Endothelial cell (in vitro differentiated cells): ENCODE results near the gene HBS1L. TPM values are rescaled to one million over a fixed set of nuclear protein-coding genes. Genes with fewer than 3 reads are reported as not detected.

Experiments
- DNase-seq: peaks from one replicate; pipeline ENCODE4 v3.0.0; 2021; ENCODE audit warnings: low spot score
- H3K27ac Mint-ChIP-seq: one replicate; pipeline ENCODE4 v1.8.0; 2021; ENCODE audit warnings: mixed read lengths, inconsistent platforms; ENCODE audit not compliant: unreplicated experiment
- H3K27me3 Mint-ChIP-seq: one replicate; pipeline ENCODE4 v1.8.0; 2021; ENCODE audit warnings: mild to moderate bottlenecking, moderate library complexity, mixed read lengths, inconsistent platforms; ENCODE audit not compliant: unreplicated experiment
- H3K36me3 Mint-ChIP-seq: one replicate; pipeline ENCODE4 v1.8.0; 2021; ENCODE audit warnings: mild to moderate bottlenecking, low read depth, mixed read lengths, inconsistent platforms; ENCODE audit not compliant: unreplicated experiment
- H3K4me1 Mint-ChIP-seq: one replicate; pipeline ENCODE4 v1.8.0; 2021; ENCODE audit warnings: mild to moderate bottlenecking, mixed read lengths, inconsistent platforms; ENCODE audit not compliant: unreplicated experiment
- H3K4me3 Mint-ChIP-seq: one replicate; pipeline ENCODE4 v1.8.0; 2021; ENCODE audit warnings: mild to moderate bottlenecking, mixed read lengths, inconsistent platforms; ENCODE audit not compliant: unreplicated experiment
- H3K9me3 Mint-ChIP-seq: one replicate; pipeline ENCODE4 v1.8.0; 2021; ENCODE audit warnings: mixed read lengths, inconsistent platforms; ENCODE audit not compliant: unreplicated experiment
- CTCF ChIP-seq: fragments of 200-600 bp; sonication (generic); IDR thresholded peaks from one replicate; pipeline ENCODE4 v1.5.0; 2021; ENCODE audit warnings: antibody characterized with exemption; ENCODE audit not compliant: unreplicated experiment
- total RNA-seq: library from RNA; stranded (reverse); fragmentation: NEBNext Ultra II Directional; extraction: Animal tissue kit (Norgen Biotek cat#: 25700); gene quantifications from one replicate; pipeline ENCODE4 v1.2.1, GENCODE V29; 2021; ENCODE audit not compliant: unreplicated experiment

Gene HBS1L
- total RNA-seq, 1 donor from 2014 or later = 93.3 TPM

GRCh38 chr6:134937426-134937825, 117.2 kb downstream of the HBS1L start:
- no peak overlapping the region for H3K4me3 Mint-ChIP-seq
- H3K27ac Mint-ChIP-seq = no peak overlapping the region
- no peak for TF ChIP-seq CTCF
- H3K9me3 Mint-ChIP-seq = no peaks in the 10 kb centered on the region
- no peaks in the 10 kb centered on the region for H3K36me3 Mint-ChIP-seq
- H3K4me1 Mint-ChIP-seq = no peaks in the 10 kb centered on the region
- DNase-seq = no peak
- peaks cover 2% of the 10 kb centered on the region for H3K27me3 Mint-ChIP-seq

GRCh38 chr6:134936931-134937330, 117.7 kb downstream of the HBS1L start:
- no peak overlapping the region for H3K27ac Mint-ChIP-seq
- peaks cover 2% of the 10 kb centered on the region for H3K27me3 Mint-ChIP-seq
- H3K4me3 Mint-ChIP-seq = no peak overlapping the region
- no peaks in the 10 kb centered on the region for H3K36me3 Mint-ChIP-seq
- no peaks in the 10 kb centered on the region for H3K9me3 Mint-ChIP-seq
- no peak for DNase-seq
- no peaks in the 10 kb centered on the region for H3K4me1 Mint-ChIP-seq
- TF ChIP-seq CTCF = no peak

GRCh38 chr6:134936476-134936875, 118.1 kb downstream of the HBS1L start:
- Mint-ChIP-seq H3K27ac (no peak overlapping the region), H3K36me3 (no peaks in the 10 kb centered on the region), H3K4me3 (no peak overlapping the region), H3K4me1 (no peaks in the 10 kb centered on the region), H3K9me3 (no peaks in the 10 kb centered on the region), H3K27me3 (peaks cover 2% of the 10 kb centered on the region)
- DNase-seq = no peak
- TF ChIP-seq CTCF = no peak

- H3K4me3 Mint-ChIP-seq = no peak overlapping the region
- no peaks in the 10 kb centered on the region for H3K4me1 Mint-ChIP-seq
- DNase-seq = no peak
- no peak overlapping the region for H3K27ac Mint-ChIP-seq
- H3K36me3 Mint-ChIP-seq = no peaks in the 10 kb centered on the region
- no peaks in the 10 kb centered on the region for H3K9me3 Mint-ChIP-seq
- H3K27me3 Mint-ChIP-seq = peaks cover 2% of the 10 kb centered on the region
- no peak for TF ChIP-seq CTCF
Observed at GRCh38 chr6:134934793-134935485, 119.7 kb downstream of the HBS1L start.

GRCh38 chr6:134932535-134933470, 121.8 kb downstream of the HBS1L start:
- peaks cover 3% of the 10 kb centered on the region for H3K4me1 Mint-ChIP-seq
- DNase-seq = no peak
- no peaks in the 10 kb centered on the region for H3K9me3 Mint-ChIP-seq
- H3K36me3 Mint-ChIP-seq = peaks cover 4% of the 10 kb centered on the region
- H3K27me3 Mint-ChIP-seq = no peaks in the 10 kb centered on the region
- TF ChIP-seq CTCF = no peak
- no peak overlapping the region for H3K27ac Mint-ChIP-seq
- no peak overlapping the region for H3K4me3 Mint-ChIP-seq
